Esophagus squamous epithelium (tissue), 4 donors: ENCODE measurements around the gene MTA3.

Experiments used
- POLR2A ChIP-seq, 4 donors: fragments of 450-650 bp; IDR thresholded peaks; one replicate each; pipeline ENCODE4 v1.6.1; 2017; ENCODE audit warnings: antibody characterized with exemption in 4 of 4, mild to moderate bottlenecking in 4 of 4, moderate library complexity in 3 of 4
- TF ChIP-seq, protein P1 (sequence below), 6 experiments: fragments of 450-650 bp in 4 of 6; fragments of 200-600 bp in 2 of 6; sonication (generic) in 2 of 6; IDR thresholded peaks; one replicate each; pipeline ENCODE4 v1.5.1; 2016 to 2019; ENCODE audit warnings: antibody characterized with exemption in 6 of 6, mild to moderate bottlenecking in 4 of 6, moderate library complexity in 4 of 6

DNA sequence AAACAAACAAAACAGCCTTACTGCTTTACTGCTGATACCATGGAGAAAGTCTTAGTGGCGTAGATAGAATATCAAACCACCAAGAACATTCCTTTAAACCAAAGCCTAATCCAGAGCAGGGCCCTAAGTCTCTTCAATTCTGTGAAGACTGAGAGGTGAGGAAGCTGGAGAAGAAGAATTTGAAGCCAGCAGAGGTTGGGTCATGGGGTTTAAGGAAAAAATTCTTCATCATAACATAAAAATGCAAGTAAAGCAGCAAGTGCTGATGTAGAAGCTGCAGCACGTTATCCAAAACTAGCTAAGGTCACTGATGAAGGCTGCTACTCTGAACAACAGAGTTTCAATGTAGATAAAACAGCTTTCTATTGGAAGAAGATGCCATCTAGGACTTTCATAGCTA is 77.1 kb downstream of the MTA3 start:
- TF ChIP-seq, protein P1, sequence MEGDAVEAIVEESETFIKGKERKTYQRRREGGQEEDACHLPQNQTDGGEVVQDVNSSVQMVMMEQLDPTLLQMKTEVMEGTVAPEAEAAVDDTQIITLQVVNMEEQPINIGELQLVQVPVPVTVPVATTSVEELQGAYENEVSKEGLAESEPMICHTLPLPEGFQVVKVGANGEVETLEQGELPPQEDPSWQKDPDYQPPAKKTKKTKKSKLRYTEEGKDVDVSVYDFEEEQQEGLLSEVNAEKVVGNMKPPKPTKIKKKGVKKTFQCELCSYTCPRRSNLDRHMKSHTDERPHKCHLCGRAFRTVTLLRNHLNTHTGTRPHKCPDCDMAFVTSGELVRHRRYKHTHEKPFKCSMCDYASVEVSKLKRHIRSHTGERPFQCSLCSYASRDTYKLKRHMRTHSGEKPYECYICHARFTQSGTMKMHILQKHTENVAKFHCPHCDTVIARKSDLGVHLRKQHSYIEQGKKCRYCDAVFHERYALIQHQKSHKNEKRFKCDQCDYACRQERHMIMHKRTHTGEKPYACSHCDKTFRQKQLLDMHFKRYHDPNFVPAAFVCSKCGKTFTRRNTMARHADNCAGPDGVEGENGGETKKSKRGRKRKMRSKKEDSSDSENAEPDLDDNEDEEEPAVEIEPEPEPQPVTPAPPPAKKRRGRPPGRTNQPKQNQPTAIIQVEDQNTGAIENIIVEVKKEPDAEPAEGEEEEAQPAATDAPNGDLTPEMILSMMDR (IDR thresholded peaks at IDR 0.05), result no peak
- no peak for TF ChIP-seq POLR2A (IDR thresholded peaks at IDR 0.05)
